HG03520 (cell line): Measurements from ENCODE around the gene SLC30A2.

Experiments used
- ATAC-seq: cut with Tn5 transposase; IDR thresholded peaks from one replicate; pipeline ENCODE4 v1.9.1; 2021; ENCODE audit warnings: mild to moderate bottlenecking, moderate library complexity; ENCODE audit not compliant: unreplicated experiment

Gene SLC30A2

GRCh38 chr1:26043765-26044164 lies 2.2 kb downstream of the SLC30A2 start:
- no peak for ATAC-seq

- no peak for ATAC-seq
Measured at GRCh38 chr1:26041978-26042377, 3.9 kb downstream of the SLC30A2 start.

DNA sequence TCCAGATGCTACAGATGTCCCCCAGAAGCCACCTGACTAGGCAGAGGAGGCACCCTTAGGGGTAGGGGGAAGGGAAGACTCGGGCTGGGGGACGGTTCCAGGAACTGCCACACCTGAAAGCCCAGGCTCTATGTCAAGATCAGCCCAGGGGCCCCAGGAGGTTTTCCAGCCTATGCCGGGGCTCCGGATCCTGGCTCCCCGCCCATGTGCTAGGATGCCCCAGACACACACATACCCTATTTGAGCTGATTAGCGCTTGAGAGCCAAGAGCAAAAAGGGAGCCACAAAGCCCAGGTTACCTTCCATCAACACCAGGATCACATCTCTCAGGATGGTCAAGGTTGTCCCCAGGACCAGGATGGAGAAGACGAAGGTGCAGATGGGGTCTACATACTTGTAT lies 4.5 kb downstream of the SLC30A2 start:
- no peak for ATAC-seq

DNA sequence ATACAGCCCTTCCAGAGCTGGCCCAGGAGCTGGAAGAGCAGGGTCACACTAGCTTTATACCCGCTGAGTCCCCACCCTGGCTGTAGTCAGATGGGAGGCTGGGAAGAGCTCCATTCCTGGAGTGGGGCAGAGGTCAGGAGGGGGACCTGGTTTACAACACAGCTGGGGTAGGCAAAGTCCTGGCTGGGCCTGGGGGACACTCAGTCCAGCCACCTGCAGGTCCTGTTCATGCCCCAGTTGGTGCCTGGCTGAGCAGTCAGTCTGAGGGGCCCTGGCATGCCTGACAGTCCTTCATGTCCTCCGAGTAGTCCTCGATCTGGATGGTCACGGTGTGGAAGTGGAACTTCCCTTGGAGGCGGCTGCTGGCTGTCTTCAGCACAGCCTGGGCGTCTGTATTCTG lies 7.0 kb downstream of the SLC30A2 start:
- ATAC-seq = no peak

DNA sequence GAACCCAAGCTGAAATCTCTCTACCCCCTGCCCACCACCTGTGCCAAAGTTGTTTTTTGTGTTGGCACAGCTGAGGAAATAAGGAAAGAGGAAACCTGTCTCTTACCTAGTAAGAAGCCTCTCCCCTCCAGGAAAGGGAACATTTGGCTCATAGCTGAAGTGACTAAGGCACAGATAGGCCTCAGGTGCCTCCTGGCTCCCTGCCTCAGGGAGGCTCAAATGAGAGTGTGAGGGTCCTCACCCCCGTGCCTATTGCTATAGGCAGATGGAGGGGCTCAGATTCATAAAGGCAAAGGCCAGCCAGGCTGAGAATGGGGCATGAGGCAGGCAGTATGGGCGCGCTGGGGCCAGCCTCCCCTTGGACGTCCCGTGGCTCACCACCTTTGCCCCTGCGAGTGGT lies 7.4 kb downstream of the SLC30A2 start:
- no peak for ATAC-seq

DNA sequence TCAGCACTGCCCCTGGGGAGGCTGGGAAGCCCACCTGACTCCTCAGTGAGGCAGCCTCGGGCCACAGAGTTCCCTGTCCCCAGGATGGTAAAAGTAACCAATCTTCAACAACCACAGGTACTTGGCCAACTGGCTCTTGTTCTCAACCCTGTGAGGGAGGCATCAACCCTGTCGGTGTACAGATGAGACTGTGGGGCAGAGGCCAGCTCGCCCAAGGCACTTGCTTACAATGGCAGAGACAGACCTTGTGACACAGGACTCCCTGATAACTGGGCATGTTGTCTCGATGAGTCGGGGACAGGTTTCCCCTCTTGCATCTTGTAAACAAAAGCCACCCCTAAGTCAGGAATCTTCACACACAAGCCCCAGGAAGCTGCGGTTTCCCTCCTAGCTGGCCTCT lies 8.0 kb downstream of the SLC30A2 start:
- ATAC-seq = no peak

GRCh38 chr1:26036756-26037281 lies 9.1 kb downstream of the SLC30A2 start:
- ATAC-seq = no peak

DNA sequence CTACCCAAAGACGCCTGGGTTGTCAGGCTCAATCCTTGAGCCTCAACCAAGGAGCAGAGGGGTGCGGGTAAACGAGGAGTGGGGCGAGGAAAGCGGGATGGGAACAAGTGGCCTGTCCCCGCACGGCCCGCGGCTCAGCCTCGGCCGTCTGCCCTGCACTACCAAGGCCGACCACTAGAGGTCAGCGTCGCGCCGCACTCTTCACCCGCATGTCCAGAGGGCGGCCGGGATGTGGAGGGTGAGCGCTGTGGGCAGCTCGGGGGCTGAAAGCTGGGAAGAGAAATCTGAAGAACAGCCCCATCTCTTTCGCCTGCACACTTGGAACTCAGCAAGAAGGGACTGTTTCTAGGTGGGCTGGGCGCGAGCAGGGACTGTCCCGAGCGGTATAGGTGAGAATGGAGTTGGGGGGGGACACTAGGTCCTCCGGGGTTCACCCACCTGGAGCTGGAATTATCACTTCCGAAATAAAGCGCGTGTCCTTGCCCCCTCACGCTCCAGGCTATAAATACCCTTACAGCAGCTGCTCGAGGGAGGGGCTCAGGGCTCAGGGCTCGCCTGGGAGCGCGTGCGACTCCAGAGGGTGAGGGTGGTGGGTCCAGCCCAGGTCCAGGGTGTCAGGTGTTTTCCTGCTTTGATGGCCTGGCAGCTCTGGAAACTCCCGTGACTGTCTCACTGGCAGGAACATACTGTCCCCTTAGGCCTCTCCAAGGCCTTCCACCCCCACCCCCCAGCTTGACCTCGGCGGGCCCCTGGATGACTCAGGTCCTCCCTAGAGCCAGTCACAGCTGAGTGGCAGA lies 9.8 kb downstream of the SLC30A2 start:
- ATAC-seq = peak; percentile 45

DNA sequence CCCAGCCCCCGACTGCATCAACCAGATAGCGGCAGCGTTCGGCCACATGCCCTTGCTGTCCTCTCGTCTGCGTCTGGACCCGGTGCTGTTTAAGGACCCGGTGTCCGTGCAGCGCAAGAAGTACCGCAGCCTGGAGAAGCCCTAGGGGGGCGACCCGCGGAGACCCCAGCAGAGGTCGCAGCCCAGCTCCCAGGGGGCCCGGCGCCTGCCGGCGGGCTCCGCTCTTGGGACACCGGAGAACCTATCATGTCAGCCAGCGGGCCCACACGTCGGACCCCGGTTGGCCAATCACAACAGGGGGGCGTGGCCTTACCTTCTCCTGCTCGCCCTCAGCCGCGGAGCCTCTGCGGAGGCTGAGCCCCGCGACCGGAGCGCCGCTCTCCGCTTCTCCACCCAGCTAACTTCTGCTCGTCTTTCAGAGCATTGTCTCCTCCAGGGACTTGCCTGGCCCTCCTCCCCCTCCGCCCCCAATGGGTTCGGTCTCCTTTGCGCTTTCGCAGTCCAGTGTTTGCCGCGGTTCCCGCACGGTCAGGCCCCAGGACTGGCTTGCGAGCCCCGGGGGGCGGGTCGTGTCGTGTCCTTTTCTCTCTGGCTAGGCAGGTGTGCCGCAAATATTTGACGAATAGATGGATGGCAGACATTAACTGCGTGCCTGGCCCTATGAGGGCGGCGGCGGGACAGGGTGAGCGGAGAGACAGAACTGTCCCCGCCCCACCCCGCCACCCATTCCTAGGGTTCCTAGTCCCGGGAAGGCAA lies 10.5 kb downstream of the SLC30A2 start:
- peak; percentile 69 for ATAC-seq

DNA sequence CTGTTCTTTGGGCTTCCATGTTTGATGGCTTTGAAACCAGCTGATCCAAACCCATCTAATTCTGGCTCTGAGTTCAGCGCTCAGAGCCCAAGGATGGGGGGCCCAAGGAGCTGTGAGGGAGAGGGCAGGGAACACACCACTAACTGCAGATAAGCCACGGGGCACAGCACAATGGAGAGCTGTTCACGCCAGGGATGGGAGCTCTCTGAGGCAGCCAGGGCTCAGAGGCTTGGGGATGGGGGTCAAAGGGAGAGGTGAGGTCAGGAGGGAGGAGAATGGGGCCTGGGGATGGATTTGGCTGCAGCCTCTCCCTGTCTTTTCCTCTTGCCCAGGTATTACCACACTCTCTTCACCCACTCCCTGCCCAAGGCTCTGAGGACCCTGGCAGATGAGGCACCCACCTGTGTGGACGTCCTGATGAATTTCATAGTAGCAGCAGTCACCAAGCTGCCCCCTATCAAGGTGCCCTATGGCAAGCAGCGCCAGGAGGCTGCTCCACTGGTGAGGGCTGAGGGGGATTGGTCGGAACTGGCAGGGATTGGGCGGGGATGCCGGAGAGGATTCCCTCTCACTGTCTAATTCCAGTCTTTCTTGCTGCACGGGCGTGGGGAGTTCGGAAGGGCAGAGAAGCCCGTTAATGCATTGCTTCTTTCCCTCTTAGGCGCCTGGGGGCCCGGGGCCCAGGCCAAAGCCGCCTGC lies 11.3 kb downstream of the SLC30A2 start:
- no peak for ATAC-seq

GRCh38 chr1:26032656-26033357 lies 13.1 kb downstream of the SLC30A2 start:
- no peak for ATAC-seq

GRCh38 chr1:26031611-26032220 lies 14.2 kb downstream of the SLC30A2 start:
- ATAC-seq = no peak

GRCh38 chr1:26031196-26031595 lies 14.7 kb downstream of the SLC30A2 start:
- no peak for ATAC-seq

GRCh38 chr1:26029864-26030481 lies 15.9 kb downstream of the SLC30A2 start:
- ATAC-seq = no peak

GRCh38 chr1:26029054-26029863 lies 16.7 kb downstream of the SLC30A2 start:
- no peak for ATAC-seq

- ATAC-seq = no peak
Measured at GRCh38 chr1:26028490-26028980, 17.4 kb downstream of the SLC30A2 start.

DNA sequence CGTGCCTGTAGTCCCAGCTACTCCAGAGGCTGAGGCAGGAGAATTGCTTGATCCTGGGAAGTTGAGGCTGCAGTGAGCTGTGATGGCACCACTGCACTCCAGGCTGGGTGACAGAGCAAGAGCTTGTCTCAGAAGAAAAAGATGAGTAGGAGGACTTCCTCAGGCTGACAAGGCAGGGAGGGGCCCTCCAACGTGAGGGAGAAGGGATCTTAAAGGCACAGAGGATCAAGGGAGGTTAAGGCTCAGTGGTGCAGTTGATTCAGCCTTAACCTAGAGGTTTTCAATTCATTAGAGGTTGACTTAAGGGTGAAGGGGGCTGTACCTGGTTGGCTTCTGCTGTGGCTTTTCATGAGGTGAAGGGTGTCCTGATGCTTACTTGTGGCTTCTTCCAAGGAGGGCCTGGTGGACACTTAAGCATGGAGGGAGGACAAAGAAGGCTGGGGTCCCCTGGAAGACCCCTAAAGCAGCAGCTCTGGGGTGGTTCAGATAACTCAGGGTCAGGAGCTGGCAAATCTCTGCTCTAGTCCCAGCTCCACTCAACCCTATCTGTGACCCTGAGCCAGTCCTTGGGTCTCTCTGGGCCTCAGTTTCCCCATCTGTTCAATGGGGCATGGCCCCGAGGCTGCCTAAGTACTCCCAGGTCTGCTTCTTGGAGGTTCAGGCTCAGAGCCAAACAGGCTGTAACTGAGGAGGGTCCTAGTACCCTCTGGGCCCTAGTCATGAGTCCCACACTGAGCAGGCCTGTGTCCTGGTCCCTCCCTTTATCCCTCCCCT lies 18.0 kb downstream of the SLC30A2 start:
- no peak for ATAC-seq

DNA sequence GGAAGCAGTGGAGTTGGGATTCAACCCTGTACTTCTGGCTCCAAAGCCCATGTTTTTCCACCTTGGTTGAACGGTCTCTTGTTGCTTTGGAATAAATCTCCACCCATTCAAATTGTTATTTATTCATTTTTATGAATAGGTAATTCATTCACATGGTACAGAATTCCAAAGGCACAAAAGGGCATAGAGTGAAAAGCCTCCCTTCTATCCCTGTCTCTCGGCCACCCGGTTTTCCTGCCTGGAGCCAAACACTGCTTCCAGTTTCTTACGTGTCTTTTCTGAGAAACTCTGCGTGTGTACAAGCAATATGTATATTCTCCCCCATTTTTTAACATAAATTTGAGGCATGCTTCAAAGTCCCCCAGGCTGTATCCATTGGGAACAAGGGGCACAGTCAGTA lies 20.4 kb downstream of the SLC30A2 start:
- ATAC-seq = no peak
